Uterus (tissue), 4 donors: ENCODE results near the gene STX18. TPM values are rescaled to one million over a fixed set of nuclear protein-coding genes. Genes with fewer than 3 reads are reported as not detected.

ENCODE experiments used
- DNase-seq, 2 donors: peaks; one replicate each; pipeline ENCODE4 v3.0.0-alpha.2; 2019 to 2020
- H3K27ac ChIP-seq, 2 donors: fragments of 200-600 bp; sonication (generic); 1 replicate in 1 of 2; 2 replicates in 1 of 2; pipeline ENCODE4 v1.5.1; 2016 to 2018
- H3K27me3 ChIP-seq, 2 donors: fragments of 200-600 bp; sonication (generic); one replicate each; pipeline ENCODE4 v1.5.1; 2018 to 2019; ENCODE audit warnings: control low read depth in 1 of 2
- H3K36me3 ChIP-seq, 2 donors: fragments of 200-600 bp; sonication (generic); one replicate each; pipeline ENCODE4 v1.5.1; 2019; ENCODE audit warnings: control low read depth in 1 of 2
- H3K4me1 ChIP-seq, 2 donors: fragments of 200-600 bp; sonication (generic); one replicate each; pipeline ENCODE4 v1.5.1; 2018 to 2019; ENCODE audit warnings: control low read depth in 1 of 2
- H3K4me3 ChIP-seq, 2 donors: fragments of 200-600 bp; sonication (generic); 1 replicate in 1 of 2; 2 replicates in 1 of 2; pipeline ENCODE4 v1.5.1; 2018 to 2019; ENCODE audit warnings: mild to moderate bottlenecking in 1 of 2
- H3K9me3 ChIP-seq, 2 donors: fragments of 200-600 bp; sonication (generic); one replicate each; pipeline ENCODE4 v1.5.1; 2019; ENCODE audit warnings: control low read depth in 1 of 2
- POLR2A ChIP-seq, 2 donors: fragments of 450-650 bp; IDR thresholded peaks; one replicate each; pipeline ENCODE4 v1.6.1; 2016; ENCODE audit warnings: antibody characterized with exemption in 2 of 2, mild to moderate bottlenecking in 1 of 2, moderate library complexity in 1 of 2
- intact Hi-C: fragments of 100-400 bp; cut with DNase I; formaldehyde crosslinking; loops from one replicate; pipeline ENCODE4 v1.15.1; 2023; ENCODE audit warnings: low total_unique reads
- total RNA-seq, 4 donors: library from RNA; depleted of rRNA in 3 of 4; stranded (reverse); fragments of >200 nt in 3 of 4; gene quantifications; one replicate each; pipeline versions ENCODE4 v1.1.0 to v1.2.4, GENCODE V29; 2014 to 2023
- TF ChIP-seq, protein P1 (sequence below), 4 experiments: fragments of 200-600 bp in 2 of 4; fragments of 450-650 bp in 2 of 4; sonication (generic) in 2 of 4; IDR thresholded peaks; one replicate each; pipeline ENCODE4 v1.5.1; 2016 to 2019; ENCODE audit warnings: antibody characterized with exemption in 4 of 4, mild to moderate bottlenecking in 2 of 4, moderate library complexity in 1 of 4
- donor health status: DM: yes; HTN: yes; CAD: no.

STX18 gene
- total RNA-seq, 4 donors from 2014 or later, result 6.4 to 62.5 (median 28.9) TPM

DNA sequence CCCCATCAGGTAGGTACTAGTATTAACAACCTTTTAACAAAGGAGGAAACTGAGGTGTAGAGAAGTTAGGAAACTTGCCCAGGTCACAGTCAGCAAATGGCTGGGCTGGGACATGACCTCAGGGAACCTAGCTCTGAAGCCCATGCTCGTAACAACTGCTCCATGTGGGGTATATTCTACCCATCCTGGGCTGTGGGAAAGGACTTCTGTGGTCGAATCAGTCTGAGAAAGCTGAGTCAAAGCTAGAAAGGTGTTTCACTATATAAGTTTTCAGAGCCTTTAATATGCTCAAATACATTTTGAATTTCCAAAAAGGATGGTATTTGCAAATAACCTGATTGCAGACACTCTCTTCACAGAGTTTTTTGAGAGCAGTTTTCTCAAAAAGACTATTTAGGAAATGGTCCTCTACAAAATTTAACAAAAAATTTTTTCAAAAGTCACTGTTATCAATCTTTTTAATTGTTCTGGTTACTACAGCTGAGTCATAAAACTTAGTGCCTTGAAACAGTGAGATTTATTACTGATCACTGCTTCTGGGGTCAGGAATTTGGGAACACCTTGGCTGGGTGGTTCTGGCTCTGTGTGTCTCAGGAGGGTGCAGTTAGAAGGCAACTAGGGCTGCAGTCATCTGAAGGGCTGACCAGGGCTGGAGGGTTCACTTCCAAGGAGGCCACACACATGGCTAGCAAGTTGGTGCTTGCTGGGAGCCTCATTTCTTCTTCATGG lies 101.4 kb downstream of the STX18 start:
- H3K4me3 ChIP-seq, result no peak overlapping the region
- TF ChIP-seq POLR2A (IDR thresholded peaks at IDR 0.05), result no peak
- TF ChIP-seq, protein P1, sequence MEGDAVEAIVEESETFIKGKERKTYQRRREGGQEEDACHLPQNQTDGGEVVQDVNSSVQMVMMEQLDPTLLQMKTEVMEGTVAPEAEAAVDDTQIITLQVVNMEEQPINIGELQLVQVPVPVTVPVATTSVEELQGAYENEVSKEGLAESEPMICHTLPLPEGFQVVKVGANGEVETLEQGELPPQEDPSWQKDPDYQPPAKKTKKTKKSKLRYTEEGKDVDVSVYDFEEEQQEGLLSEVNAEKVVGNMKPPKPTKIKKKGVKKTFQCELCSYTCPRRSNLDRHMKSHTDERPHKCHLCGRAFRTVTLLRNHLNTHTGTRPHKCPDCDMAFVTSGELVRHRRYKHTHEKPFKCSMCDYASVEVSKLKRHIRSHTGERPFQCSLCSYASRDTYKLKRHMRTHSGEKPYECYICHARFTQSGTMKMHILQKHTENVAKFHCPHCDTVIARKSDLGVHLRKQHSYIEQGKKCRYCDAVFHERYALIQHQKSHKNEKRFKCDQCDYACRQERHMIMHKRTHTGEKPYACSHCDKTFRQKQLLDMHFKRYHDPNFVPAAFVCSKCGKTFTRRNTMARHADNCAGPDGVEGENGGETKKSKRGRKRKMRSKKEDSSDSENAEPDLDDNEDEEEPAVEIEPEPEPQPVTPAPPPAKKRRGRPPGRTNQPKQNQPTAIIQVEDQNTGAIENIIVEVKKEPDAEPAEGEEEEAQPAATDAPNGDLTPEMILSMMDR (IDR thresholded peaks at IDR 0.05), result no peak
- no peak overlapping the region for H3K27ac ChIP-seq
- no peaks in the 10 kb centered on the region for H3K9me3 ChIP-seq
- intact Hi-C loops, result no loop called here
- no peaks in the 10 kb centered on the region for H3K4me1 ChIP-seq
- no peak for DNase-seq
- no peaks in the 10 kb centered on the region for H3K27me3 ChIP-seq
- no peaks in the 10 kb centered on the region for H3K36me3 ChIP-seq

DNA sequence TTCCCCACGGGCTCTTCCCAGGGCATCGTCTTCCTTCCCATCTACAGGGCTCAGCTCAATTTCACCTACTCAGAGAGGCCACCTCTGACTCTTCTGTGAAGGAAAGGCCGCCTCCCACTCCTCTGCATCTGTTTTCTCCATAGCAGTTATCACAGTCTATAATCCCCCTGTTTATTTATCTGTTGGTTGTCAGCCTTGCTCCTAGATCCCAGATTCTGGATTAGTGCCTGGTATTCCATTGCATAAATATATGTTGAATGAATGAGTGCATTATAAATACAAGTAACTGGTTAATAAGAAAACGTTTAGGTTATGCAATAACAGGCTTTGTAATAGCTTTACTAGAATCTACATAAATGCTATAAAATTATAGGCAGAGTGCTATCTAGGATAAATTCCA lies 102.1 kb downstream of the STX18 start:
- Histone ChIP-seq H3K9me3 (no peaks in the 10 kb centered on the region), H3K4me1 (no peaks in the 10 kb centered on the region), H3K36me3 (no peaks in the 10 kb centered on the region), H3K4me3 (no peak overlapping the region), H3K27ac (no peak overlapping the region), H3K27me3 (no peaks in the 10 kb centered on the region)
- TF ChIP-seq POLR2A (IDR thresholded peaks at IDR 0.05), result no peak
- TF ChIP-seq, protein P1 (IDR thresholded peaks at IDR 0.05), result no peak
- intact Hi-C loops, result no loop called here
- DNase-seq, result no peak

DNA sequence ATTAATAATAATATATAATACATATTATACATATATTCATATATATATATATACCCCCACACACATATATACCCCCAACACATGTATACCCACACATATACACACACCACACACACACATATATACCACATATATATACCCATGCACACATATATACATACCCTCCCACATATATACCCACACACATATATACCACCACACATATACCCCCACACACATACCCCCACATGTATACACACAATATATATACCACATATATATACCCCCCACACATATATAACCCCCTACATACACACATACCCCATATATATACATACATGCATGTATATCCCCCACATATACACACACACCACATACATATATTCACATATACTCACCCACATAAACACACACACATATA lies 103.0 kb downstream of the STX18 start:
- no peak overlapping the region for H3K4me3 ChIP-seq
- H3K27ac ChIP-seq, result no peak overlapping the region
- no peaks in the 10 kb centered on the region for H3K36me3 ChIP-seq
- no peak for DNase-seq
- TF ChIP-seq, protein P1 (IDR thresholded peaks at IDR 0.05), result no peak
- TF ChIP-seq POLR2A (IDR thresholded peaks at IDR 0.05), result no peak
- H3K4me1 ChIP-seq, result no peaks in the 10 kb centered on the region
- H3K9me3 ChIP-seq, result no peaks in the 10 kb centered on the region
- H3K27me3 ChIP-seq, result no peaks in the 10 kb centered on the region
- intact Hi-C loops, result no loop called here

DNA sequence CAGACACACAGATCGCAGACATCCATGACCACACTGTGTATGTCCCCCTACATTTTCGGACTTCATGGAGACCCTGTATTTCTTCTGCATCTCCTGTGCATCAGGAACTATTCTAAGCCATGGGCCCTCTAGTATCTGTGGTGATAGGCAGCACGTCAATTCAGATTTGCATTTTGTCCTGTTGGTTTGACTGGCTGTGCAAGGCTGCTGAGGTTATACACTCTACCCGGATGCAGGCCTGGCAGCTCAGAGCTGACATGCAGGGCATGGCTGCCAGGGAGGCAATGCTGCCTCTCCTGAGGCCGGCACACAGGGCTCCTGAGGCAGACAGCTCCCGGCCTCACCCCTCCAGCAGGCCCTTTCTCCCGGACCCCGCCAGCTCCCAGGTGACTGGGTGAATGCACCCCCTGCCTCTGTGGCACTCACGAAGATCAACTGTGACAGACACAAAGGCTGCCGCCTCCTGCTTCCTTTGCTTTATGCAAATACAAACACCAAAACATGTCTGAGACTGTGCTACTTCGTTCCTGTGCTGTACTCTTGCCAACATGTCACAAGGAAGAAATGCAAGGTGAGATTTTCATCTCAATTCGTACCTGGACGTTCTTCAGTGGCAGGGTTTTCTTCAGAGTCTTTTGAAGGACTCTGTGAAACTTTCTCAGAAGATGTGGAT lies 103.9 kb downstream of the STX18 start:
- TF ChIP-seq, protein P1 (IDR thresholded peaks at IDR 0.05), result no peak
- TF ChIP-seq POLR2A (IDR thresholded peaks at IDR 0.05), result no peak
- Histone ChIP-seq H3K4me1 (no peaks in the 10 kb centered on the region), H3K9me3 (no peaks in the 10 kb centered on the region), H3K27ac (no peak overlapping the region), H3K36me3 (no peaks in the 10 kb centered on the region), H3K27me3 (no peaks in the 10 kb centered on the region), H3K4me3 (no peak overlapping the region)
- intact Hi-C loops, result no loop called here
- no peak for DNase-seq

DNA sequence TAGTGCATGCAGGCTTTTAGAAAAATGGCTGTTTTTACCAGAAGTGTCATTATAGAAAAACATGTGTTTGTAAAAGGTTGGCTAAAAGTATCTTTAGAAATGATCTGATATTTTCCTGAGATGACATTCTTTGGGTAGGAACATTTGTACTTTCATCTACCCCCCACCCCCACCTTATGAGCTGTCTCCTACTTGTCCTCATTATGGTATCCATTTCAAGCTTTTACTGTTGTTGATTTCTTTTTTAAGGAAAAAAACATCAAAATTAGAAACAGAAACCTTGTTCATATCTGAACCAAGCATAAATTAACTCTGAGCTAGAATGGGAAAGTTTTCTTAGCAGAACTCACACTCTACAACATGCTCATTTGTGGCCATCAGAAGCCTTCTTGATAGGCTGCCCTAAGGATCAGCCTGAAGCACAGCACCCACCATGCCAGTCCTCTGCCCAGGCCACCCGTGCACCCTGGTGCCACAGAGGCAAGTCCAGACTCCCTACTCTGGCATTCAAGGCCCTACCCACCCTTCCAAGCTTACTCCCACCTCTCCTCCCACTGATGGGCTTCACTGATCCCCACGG lies 105.5 kb downstream of the STX18 start:
- Histone ChIP-seq H3K27ac (no peak overlapping the region), H3K9me3 (no peaks in the 10 kb centered on the region), H3K36me3 (no peaks in the 10 kb centered on the region), H3K4me3 (no peak overlapping the region), H3K4me1 (no peaks in the 10 kb centered on the region), H3K27me3 (no peaks in the 10 kb centered on the region)
- intact Hi-C loops, result no loop called here
- DNase-seq, result no peak
- TF ChIP-seq, protein P1 (IDR thresholded peaks at IDR 0.05), result no peak
- TF ChIP-seq POLR2A (IDR thresholded peaks at IDR 0.05), result no peak
